DND-41 (cell line): Measurements from ENCODE around the gene AMACR.

ENCODE experiments used
- ATAC-seq: fragments of 200-7000 bp; cut with Tn5 transposase; 3 replicates; pipeline ENCODE4 v1.9.1; 2021; ENCODE audit warnings: low read depth; ENCODE audit not compliant: insufficient read depth
- DNase-seq: peaks from one replicate; pipeline ENCODE4 v3.0.0-alpha.2; 2020
- H2AFZ ChIP-seq: 2 replicates; pipeline ENCODE4 v1.6.0; 2012; ENCODE audit warnings: low read depth, low read length
- H3K27ac ChIP-seq: 2 replicates; pipeline ENCODE4 v1.5.1; 2012; ENCODE audit warnings: low read length, inconsistent platforms
- H3K27me3 ChIP-seq: fragments of 200-600 bp; sonication (generic); 2 replicates; pipeline ENCODE4 v1.6.0; 2012; ENCODE audit warnings: low read length, mild to moderate bottlenecking, inconsistent platforms; ENCODE audit not compliant: insufficient read depth, poor library complexity
- H3K36me3 ChIP-seq: 2 replicates; pipeline ENCODE4 v1.5.1; 2012; ENCODE audit warnings: low read length, inconsistent platforms; ENCODE audit not compliant: insufficient read depth
- H3K4me1 ChIP-seq: 2 replicates; pipeline ENCODE4 v1.5.1; 2012; ENCODE audit warnings: mild to moderate bottlenecking, low read length; ENCODE audit not compliant: insufficient read depth
- H3K4me2 ChIP-seq: 2 replicates; pipeline ENCODE4 v1.6.0; 2012; ENCODE audit warnings: mild to moderate bottlenecking, moderate library complexity, low read length, inconsistent platforms; ENCODE audit not compliant: insufficient read depth
- H3K4me3 ChIP-seq, 2 experiments: fragments of 200-600 bp in 1 of 2; shearing (Covaris generic) in 1 of 2; 2 replicates each; pipeline ENCODE4 v1.5.1; 2012 to 2016; ENCODE audit warnings: inconsistent platforms in 2 of 2, low read length in 2 of 2, mild to moderate bottlenecking in 2 of 2, low read depth in 1 of 2, moderate library complexity in 1 of 2
- H3K79me2 ChIP-seq: 2 replicates; pipeline ENCODE4 v1.6.0; 2012; ENCODE audit warnings: low read length, inconsistent platforms; ENCODE audit not compliant: insufficient read depth
- H3K9ac ChIP-seq: 2 replicates; pipeline ENCODE4 v1.6.0; 2012; ENCODE audit warnings: low read depth, mild to moderate bottlenecking, inconsistent platforms, low read length, moderate library complexity
- H3K9me3 ChIP-seq: 2 replicates; pipeline ENCODE4 v1.5.1; 2012; ENCODE audit warnings: low read length, moderate library complexity, mild to moderate bottlenecking, inconsistent platforms; ENCODE audit not compliant: insufficient read depth, severe bottlenecking
- H4K20me1 ChIP-seq: 2 replicates; pipeline ENCODE4 v1.6.0; 2012; ENCODE audit warnings: low read length; ENCODE audit not compliant: insufficient read depth
- EZH2 ChIP-seq: IDR thresholded peaks from 3 replicates; pipeline ENCODE4 v1.6.1; 2012; ENCODE audit warnings: borderline replicate concordance, low read depth, mild to moderate bottlenecking, moderate library complexity, low read length, inconsistent platforms; ENCODE audit not compliant: severe bottlenecking
- TF ChIP-seq, protein P1 (sequence below): IDR thresholded peaks from 2 replicates; pipeline ENCODE4 v1.5.1; 2012; ENCODE audit warnings: borderline replicate concordance, low read length, moderate library complexity, mild to moderate bottlenecking; ENCODE audit not compliant: poor library complexity, severe bottlenecking; ENCODE audit errors: extremely low read depth

AMACR gene

GRCh38 chr5:34038390-34038789 is 30.5 kb upstream of the AMACR start:
- peaks cover 3% of the 10 kb centered on the region; the same call in 1 of the 2 replicates for H3K36me3 ChIP-seq
- H3K9me3 ChIP-seq, result no peaks in the 10 kb centered on the region
- H3K27me3 ChIP-seq, result no peaks in the 10 kb centered on the region
- ATAC-seq (no peak), DNase-seq (no peak)
- H3K4me3 ChIP-seq, result no peak overlapping the region
- no peak overlapping the region for H3K27ac ChIP-seq
- H3K9ac ChIP-seq, result no peak overlapping the region
- H3K4me1 ChIP-seq, result no peaks in the 10 kb centered on the region
- H3K4me2 ChIP-seq, result no peak overlapping the region
- H3K79me2 ChIP-seq, result no peaks in the 10 kb centered on the region
- no peaks in the 10 kb centered on the region for H4K20me1 ChIP-seq
- TF ChIP-seq, protein P1, sequence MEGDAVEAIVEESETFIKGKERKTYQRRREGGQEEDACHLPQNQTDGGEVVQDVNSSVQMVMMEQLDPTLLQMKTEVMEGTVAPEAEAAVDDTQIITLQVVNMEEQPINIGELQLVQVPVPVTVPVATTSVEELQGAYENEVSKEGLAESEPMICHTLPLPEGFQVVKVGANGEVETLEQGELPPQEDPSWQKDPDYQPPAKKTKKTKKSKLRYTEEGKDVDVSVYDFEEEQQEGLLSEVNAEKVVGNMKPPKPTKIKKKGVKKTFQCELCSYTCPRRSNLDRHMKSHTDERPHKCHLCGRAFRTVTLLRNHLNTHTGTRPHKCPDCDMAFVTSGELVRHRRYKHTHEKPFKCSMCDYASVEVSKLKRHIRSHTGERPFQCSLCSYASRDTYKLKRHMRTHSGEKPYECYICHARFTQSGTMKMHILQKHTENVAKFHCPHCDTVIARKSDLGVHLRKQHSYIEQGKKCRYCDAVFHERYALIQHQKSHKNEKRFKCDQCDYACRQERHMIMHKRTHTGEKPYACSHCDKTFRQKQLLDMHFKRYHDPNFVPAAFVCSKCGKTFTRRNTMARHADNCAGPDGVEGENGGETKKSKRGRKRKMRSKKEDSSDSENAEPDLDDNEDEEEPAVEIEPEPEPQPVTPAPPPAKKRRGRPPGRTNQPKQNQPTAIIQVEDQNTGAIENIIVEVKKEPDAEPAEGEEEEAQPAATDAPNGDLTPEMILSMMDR, result no peak
- no peak for TF ChIP-seq EZH2
- H2AFZ ChIP-seq, result no peak overlapping the region

DNA sequence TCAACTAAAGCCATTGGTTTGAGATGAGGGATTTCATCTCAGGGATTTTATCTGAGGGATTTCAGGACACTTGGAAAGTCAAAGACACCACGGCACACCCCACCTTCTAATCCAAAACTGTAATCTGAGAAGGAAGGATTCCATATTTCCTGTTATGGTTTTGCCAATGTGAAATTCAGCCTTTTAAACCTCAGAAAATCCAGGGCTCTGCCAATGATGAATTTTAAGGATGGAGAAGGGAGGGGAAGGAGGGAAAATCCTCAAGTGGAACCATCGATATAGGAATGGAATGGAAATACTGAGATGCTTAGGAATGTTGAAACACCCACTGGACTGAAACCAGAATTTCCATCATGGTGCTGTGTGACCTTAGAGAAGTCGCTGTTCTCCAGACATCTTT is 29.9 kb upstream of the AMACR start:
- Histone ChIP-seq H3K36me3 (peaks cover 3% of the 10 kb centered on the region; the same call in 1 of the 2 replicates), H3K4me2 (no peak overlapping the region), H3K27me3 (no peaks in the 10 kb centered on the region), H3K4me1 (no peaks in the 10 kb centered on the region), H3K4me3 (no peak overlapping the region), H3K9me3 (no peaks in the 10 kb centered on the region), H4K20me1 (no peaks in the 10 kb centered on the region), H3K79me2 (no peaks in the 10 kb centered on the region), H3K9ac (no peak overlapping the region), H2AFZ (no peak overlapping the region), H3K27ac (no peak overlapping the region)
- no peak for ATAC-seq
- DNase-seq, result no peak
- no peak for TF ChIP-seq EZH2
- TF ChIP-seq, protein P1, result no peak

GRCh38 chr5:34035756-34036155 is 27.9 kb upstream of the AMACR start:
- H3K9me3 ChIP-seq, result no peaks in the 10 kb centered on the region
- no peak overlapping the region for H3K4me2 ChIP-seq
- TF ChIP-seq, protein P1, result no peak
- TF ChIP-seq EZH2, result no peak
- DNase-seq (no peak), ATAC-seq (no peak)
- no peak overlapping the region for H3K9ac ChIP-seq
- no peak overlapping the region for H3K27ac ChIP-seq
- no peaks in the 10 kb centered on the region for H4K20me1 ChIP-seq
- no peaks in the 10 kb centered on the region for H3K79me2 ChIP-seq
- H3K27me3 ChIP-seq, result no peaks in the 10 kb centered on the region
- no peak overlapping the region for H2AFZ ChIP-seq
- H3K4me1 ChIP-seq, result no peaks in the 10 kb centered on the region
- H3K36me3 ChIP-seq, result peaks cover 3% of the 10 kb centered on the region; the same call in 1 of the 2 replicates
- no peak overlapping the region for H3K4me3 ChIP-seq
